Eye (tissue), 1 donor: ENCODE data around the gene ARHGAP29.
"Not testable (repeated sequence)": the region's sequence is repeated elsewhere in the genome, so short reads cannot be mapped to it uniquely, and the experiment has no call there.

Experiments used
- DNase-seq: peaks from one replicate; pipeline ENCODE4 v3.0.0-alpha.2; 2015

ARHGAP29 gene

DNA sequence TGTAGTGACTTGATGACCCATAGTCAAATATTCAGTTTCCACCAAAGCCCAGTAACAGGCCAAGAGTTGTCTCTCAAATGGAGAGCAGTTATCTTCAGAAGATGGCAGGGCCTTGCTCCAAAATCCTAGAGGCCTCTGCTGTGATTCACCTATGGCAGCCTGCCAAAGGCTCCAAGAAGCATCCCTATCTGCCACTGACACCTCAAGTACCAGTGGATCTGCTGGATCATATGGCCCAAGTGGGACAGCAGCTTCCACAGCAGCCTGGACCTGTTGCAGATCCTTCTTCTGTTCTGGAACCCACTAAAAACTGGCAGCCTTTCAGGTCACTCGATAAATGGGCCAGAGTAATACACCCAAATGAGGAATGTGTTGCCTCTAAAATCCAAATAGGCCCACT, 73.3 kb downstream of the ARHGAP29 start:
- DNase-seq = not testable (repeated sequence)

DNA sequence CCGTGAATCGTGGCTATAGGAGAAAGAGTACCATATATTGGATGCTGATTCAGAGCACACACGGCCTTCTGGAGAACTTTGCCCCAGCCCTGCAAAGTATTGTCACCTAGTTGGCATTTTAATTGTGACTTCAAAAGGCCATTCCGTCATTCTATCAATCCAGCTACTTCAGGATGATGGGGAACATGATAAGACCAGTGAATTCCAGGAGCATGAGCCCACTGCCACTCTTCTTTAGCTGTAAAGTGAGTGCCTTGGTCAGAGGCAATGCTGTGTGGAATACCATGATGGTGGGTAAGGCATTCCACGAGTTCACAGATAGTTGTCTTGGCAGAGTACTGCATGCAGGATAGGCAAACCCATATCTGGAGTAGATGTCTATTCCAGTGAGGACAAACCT, 74.1 kb downstream of the ARHGAP29 start:
- not testable (repeated sequence) for DNase-seq

DNA sequence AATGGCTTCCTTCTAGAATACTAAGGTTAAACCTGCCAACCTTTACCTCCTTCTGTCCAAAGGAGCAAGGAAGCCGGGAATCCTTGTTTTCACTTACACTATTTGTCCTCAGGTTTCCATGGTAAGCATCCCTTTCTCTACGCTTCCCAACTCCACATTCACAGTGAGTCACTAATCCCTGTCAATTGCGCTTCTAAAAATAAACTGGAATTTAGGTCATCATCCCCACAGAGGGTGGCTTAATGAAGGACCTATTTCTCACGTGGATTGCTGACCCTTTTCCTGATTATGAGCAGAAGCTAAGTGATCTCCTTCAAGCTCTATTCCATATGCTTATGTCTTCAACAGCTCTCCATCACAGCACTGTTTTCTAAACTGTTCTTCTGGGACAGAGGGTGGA, 76.6 kb downstream of the ARHGAP29 start:
- peak; percentile 70 for DNase-seq

DNA sequence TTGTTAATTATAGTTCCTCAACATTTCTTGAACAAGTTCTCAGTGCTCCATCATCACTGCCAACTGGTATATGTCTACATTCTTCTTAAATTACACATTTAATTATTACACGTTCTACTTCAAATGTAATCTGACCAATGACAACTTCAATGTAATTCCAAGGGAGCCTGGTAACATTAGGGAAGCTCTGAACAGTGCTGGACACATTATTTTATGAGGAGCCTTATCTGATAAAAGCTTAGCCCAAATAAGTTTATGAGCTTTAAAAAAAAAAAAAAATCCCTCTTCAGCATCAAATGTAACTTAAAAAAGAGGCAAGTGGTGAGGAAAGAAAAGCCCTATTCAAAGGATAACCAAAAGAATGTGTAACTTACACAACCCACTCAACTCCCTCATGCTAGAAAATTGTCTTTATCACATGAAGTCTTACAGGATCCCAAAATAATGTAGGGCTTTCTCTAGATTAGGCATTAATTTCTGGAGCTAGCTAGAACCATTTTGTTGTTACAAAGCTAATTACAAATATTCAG, 81.2 kb downstream of the ARHGAP29 start:
- DNase-seq = no peak

DNA sequence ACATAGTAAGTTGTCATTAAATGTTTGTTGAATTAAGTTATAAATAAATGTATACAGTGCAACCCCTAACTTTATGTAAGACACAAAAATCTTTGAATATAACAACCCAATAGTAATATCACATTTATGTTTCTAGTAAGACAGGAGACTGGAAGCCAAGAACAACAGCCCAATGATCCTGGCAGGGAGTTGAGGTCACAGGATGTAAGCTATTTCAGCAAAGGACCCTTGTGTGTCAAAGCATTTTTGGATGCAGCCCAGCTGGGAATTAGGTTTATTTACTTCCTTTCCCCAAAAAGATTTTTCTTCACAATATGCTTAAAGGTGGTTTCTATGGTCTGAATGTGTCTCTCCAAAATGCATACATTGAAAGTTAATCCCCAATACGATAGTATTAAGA, 82.4 kb downstream of the ARHGAP29 start:
- no peak for DNase-seq

DNA sequence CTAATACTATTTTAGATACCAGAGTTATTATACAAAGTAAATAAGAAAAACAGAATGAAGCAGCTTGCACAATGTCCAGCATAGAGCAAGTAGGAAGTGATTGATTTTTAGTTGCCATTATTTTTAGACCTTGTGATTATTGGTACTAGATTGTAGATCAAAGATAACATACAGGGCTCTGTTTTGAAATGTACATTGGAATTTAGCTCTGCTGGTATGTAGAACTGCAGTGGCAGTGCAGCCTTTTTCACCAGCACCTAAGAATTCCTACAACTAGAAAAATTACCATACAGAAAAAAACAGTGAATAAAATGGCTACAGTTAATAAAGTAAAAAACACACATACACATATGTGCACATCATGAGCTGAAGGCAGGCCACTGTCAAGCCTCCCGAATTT, 84.3 kb downstream of the ARHGAP29 start:
- no peak for DNase-seq

DNA sequence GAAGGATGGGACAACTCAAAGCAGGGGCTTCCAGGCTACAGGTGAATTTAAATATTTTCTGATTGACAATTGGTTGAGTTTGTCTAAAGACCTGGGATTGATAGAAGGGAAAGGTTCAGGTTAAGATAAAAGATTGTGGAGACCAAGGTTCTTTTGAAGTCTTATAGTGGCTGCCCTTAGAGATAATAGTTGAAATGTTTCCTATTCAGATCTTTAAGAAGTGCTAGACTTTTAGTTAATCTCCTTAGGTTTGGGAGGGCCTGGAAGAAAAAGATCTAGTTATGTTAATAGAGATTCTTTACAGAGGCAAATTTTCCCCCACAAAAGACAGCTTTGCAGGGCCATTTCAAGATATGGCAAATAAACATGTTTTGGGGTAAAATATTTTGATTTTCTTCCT, 88.2 kb downstream of the ARHGAP29 start:
- not testable (repeated sequence) for DNase-seq

DNA sequence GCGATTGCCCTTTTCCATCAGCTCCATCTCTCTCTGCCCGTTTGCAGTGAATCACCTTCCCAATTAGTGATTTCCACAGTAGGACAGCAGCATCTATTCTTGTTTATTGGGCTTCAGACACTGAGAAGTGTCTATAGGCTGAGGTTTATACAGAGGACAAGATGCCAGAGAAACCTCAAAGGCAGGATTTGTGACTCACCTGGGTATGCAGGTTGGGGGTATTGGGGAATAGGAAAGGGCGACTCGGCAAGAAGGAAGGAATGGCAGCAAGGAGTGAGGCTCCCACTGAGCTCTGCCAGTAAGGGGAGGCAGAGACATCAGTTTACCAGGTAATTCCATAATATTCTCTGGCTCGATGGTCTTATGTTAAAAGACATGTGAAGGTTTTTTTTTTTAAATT, 91.1 kb downstream of the ARHGAP29 start:
- no peak for DNase-seq

DNA sequence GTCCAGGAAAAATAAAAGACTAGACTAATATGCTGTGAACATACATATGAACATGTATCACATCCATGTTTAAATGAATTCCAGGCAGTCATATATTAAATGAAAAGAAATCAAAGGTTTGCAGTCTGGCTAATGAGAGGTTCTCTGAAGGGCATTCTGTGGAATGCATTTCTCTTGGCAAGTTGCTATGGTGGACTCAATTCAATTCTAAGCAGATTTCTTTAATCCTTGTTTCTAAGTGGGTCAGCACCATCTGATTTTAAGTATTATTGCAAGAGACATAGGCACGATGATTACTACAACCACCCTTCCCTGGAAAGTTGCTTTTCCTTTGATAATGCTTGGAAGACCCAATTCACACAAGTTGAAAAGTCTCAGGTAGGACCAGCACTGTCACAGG, 92.5 kb downstream of the ARHGAP29 start:
- peak; percentile 37 for DNase-seq

DNA sequence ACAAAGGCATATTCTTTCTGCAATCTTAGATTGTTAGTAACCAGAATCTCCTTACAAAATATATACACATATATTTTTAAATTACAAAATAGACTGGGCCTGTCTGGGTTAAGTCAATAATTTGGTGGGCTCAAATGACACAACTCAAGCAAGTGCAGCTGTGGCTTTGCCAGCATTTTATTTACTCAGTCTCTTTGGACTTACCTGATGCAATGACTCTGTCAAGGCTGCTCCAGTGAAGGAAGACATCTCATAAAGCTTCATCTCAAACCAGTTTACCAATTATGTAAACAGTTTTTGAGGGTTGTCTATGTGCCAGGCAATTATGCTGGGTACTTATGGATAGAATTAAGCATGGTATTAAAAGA, 93.6 kb downstream of the ARHGAP29 start:
- no peak for DNase-seq

DNA sequence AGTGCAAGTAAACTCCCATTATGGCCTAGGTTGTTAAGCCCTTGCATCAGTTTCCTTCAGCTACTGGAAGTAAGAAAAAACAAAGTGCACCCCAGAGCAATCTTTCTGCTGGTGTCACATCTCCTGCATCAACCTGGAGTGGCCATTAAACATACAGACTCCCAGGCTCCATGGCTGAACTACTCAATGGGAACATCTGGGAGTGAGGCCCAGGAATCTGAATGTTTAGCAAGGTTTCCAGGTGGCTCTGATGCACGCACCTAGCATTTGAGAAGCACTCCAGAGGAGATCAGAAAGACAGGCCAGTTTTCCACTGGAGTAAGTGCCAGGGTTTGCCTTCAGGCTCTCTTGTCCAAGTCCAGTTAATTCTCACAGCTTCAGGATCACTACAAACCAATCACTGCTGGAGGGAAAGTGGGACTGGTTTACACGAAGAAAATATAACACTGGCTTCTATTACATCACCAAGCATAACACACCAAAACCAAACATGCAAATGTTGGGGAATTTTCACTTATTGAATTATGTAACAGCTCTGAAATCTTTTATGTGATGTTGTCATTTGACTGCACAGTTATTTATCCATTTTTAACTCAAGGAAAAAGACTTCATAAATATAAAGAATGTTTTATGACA, 94.1 kb downstream of the ARHGAP29 start:
- no peak for DNase-seq

DNA sequence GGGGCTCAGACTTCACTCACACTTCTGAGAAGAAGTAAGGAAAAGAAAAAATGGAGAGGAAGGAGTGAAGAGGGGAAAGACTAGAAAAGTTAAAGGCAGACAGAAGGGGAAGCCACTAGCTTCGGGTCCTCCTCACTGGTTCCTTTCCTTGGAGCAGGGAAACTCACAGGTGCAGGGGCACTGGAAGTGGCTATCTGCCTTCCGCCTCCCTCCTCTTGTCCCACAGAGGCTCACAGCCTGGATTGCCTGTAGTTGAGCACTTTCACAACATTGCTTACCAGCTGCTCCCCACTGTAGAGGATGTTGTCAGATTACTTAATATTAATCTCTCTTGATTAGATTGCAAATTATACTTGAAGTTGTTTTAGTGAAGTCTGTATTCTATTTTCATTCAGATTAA, 94.8 kb downstream of the ARHGAP29 start:
- DNase-seq = no peak

DNA sequence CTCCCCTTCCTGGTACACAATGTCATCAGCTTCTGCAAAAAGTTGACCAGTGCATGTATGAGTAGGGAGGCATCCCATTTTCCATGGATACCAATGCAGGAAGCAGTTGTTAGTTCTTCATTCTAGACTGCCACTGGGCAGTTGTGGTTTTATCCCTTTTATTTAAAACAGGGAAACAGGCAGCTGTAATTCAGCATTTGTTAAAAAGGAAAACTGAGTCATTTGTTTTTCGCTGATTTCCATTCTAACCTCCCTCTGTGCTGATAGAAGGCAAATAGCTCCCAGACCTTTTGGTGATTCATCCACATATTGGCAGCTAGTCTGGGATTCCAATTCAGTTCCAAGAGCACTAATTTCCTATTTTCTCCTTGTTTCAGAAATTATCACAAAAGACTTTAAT, 95.4 kb downstream of the ARHGAP29 start:
- no peak for DNase-seq

DNA sequence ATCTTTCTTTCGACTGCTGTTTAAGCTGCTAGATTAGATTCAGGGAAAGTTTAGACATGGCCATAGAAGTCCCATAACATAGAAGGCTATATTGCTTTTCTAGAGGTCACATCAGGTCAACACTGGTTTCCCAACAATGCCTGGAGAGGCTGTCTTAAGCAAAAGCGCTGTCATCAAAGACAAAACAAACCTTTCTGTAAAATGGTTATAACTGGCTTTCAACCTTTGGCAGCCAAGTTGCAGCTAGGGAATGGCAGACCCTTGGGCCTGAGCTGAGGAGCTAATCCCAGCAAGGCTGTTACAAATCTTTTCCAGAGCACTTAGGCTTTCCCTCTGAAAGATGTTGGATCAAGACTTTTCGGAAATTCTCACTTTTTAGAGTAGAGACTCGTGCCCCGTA, 105.3 kb downstream of the ARHGAP29 start:
- DNase-seq = no peak

DNA sequence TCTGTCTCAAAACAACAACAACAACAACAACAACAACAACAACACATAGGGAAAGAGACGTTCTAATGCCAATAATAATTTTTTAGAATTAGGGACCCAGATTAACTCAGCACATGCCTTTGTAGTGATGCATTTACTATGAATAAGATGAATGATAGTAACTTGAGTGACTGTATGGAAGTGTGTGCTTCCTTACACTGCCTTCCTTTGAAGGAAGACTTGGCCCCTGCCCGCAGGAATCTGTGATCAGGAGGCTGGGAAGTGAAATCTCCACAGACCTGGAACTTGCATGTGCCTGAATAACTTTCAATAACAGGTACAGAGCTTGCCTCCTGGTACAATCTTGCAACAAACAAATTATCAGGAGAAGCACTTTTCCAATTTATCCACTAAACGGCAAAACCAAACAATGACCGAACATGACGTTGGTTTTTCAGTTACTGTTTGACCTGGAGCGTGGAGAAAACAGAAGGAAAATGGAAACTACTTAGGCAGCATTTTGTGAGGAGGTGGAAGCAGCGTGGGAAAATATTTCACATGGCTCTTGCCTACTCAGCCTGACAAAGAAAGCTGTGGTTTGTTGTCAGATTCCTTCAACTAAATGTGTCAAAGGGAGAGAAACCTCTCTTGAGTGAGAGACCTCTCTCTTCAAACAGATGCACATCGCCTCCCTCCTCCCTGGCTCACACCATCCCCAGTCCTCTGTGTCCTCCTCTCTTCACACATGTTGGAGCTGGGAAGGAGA, 106.4 kb downstream of the ARHGAP29 start:
- peak; percentile 20 for DNase-seq

DNA sequence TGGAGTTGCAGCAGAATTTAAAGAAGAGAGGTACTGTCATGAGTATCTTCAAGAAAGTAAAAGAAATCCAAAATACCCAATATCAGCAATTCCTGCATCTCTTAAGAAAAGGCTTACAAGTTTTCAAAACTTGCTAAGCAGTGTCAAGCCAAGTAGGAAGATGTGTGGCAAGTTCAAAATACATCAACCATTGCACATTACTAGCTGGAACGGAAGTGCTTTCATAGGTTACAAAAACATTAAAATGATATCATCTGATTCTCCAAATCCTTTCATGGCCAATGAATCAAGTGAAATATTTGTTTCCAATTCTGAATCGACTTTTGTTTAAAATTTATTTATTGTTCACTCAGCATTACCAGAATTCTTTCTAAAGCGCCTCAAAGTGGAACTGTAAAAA, 110.7 kb downstream of the ARHGAP29 start:
- DNase-seq = no peak

DNA sequence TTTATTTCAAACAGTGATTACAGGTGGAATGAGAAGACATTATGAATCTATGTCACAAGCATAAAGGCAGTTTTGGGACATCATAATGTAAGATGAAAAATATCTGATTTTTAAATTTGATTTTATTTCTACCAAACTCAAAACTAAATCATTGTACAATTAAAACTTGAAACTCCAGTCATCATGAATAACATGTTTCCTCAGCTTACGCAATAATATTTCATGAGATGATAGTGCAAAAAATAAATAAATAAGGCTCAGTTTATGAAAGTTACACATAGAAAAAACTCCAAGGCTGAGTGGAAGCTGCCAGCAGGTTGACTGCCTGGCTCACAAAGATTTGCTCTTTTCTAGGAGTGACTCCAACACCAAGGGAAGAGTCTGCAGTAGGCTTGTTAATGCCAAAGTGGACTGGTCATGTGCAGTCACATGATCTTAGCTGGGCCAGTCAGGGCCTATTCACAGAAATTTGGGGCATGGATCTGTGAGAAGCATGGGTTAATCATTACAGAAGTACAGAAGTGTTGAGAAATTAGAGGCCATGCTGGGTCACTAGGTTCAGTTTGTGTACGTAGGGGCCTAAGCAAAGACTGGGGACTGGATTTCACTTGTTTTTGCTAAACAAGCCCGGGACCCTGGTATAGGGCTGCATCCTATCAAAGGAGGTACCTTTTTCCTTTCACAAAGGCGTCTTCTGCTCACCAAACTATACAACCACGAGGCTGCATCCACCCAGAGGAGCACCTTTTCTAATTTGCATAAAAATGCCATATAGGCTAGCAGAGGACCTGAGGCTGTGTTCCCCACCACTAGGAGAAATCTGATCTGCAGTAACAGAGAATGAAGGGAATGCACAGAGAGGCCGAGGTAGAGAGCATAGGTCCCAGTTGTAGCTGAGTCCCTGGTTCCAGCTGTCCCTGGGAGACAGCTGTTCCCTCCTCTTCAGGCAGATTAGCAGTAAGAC, 111.6 kb downstream of the ARHGAP29 start:
- no peak for DNase-seq

DNA sequence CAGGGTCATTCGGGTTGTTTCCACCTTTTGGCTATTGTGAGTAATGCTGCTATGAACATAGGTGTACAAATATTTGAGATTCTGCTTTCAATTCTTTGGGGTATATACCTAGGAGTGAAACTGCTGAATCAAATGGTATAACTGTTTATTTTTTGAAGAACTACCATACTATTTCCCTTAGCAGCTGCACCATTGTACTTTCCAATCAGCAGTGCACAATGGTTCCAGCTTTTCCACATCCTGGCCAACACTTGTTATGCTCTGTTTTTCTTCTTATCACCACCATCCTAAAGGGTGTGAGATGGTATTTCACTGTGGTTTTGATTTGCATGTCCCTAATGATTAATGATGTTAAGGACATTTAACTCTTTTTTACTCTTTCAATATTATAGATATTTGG, 112.8 kb downstream of the ARHGAP29 start:
- DNase-seq = no peak

DNA sequence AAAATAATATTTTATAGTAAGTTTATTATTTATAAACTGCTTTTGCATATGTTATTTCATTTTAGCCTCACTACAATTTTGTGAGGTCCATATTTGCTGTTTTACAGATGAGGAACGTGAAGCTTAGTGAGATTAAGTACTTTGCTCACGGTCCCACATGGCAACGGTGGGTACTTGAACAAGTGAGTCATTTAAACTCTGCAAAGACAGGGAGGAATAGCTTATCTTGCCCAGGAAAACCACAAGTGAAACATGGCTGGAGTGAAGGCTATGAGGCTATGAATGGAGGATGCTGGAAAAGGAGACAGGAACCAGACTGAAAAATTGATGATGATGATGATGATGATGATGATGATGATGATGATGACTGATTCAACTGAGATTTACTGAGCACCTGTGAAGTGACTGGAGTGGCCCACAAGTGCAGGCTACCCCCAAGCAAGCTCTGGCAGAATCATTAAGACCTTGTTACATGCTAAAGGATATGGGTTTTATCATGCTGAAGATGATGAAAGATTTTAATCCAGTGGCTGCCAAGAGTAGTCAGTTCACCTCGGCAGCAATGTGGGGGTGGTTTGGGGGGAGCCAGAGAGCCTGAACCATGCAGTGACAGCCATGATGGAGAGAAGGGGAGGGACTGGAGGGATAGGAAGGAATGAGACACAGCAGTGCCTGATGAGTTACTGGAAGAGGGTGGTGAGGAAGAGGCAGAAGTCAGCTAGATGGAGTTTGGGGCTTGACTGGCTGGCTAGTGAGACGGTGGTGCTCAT, 115.0 kb downstream of the ARHGAP29 start:
- DNase-seq = no peak
